NCI-H2227 (cell line): ENCODE measurements around the gene MCEMP1.

Source experiments
- DNase-seq: peaks from one replicate; lab custom pipeline; 2025; ENCODE audit not compliant: unreplicated experiment; lab: John Stamatoyannopoulos, UW

Gene MCEMP1

DNA sequence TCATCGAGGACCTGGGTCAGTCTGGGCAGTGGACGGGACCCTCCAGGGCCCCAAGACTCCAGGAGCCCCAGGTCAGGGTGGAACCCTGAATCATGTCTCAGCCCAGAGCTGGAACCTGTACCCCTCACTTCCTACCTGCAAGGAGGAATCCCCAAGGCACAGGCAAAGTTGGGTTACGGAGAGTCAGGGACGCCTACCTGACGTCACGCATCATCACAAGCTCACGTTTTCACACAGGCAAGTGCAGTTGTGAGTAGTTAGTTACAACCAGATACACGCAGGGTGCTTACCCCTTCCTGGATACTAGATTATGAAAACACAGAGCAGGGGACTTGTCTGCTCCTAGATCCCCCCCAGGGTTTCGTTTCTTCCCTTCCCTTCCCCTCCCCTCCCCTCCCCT, 6.1 kb upstream of the MCEMP1 start:
- DNase-seq = no peak

DNA sequence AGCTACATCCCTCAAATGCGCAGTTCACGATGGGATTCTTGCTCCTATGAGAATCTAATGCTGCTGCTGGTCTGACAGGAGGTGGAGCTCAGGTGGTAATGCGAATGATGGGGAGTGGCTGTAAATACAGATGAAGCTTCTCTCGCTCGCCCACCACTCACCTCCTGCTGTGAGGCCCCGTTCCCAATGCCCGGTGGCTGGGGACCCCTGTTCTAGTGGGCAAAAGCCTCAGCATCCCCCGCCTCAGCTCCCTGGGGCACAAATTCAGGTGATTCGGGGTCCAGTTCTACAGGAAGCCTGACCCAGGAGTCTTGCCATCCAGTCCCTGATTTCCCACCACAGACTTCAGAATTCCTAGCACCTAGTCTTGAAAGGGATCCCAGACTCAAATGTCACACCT, 4.4 kb upstream of the MCEMP1 start:
- DNase-seq = no peak

DNA sequence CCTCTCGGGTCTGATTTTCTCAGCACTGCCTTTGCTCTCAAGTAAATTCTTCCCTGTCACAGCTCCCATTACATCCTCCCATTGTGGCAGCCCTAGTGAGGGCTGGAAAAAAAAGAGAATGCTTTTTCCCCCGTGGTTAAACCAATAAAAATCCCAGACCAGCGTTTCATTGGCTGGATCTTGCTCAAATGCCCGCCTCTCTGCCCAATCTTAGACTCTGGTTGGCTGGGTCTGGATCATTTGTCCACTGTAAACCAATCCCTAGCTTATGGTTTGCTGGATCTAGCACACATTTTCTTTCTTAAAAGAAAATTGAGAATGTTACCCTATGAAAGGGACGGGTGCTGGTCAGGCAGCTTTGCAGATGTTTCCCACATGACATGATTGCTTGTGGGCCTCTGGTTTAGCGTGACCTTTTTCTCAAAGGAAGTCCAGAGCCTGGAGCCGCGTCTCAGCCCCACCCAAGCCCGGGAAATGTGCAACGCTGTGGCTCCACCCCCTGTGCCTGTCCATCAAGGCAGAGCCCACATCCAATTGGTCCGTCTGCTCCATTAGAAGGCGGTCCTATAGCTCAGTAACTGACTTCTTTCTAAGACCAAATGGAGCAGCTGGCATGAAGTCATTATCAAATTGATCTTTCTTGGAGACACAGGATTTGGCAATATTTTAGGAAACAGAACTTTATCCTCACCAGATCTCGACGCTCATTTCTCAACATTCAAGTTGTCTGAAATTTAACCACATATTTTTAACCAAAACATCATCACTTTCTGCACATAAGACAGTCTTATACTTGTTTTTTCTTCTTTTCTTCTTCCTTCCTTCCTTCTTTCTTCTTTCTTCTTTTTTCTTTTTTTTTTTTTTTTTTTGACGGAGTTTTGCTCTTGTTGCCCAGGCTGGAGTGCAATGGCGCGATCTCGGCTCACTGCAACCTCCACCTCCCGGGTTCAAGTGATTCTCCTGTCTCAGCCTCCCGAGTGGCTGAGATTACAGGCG, 2.6 kb upstream of the MCEMP1 start:
- DNase-seq = peak; percentile 26

DNA sequence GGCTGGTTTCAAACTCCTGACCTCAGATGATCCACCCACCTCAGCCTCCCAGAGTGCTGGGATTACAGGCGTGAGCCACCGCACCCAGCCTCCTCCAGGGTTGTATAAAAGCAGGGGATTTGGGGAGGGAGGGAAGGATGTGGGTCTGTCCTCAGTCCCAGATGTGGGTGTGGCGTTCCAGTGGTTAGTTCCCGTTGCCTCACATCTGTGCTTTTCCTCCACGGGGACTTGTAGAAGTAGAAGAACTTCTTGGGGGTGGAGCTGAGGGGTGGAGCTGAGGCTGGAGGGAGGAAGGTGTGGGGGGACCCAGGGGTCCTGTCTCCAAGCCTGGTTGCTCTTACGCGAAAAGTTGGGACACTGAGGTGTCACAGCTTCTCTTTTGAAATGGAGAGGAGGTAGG, 514 bp upstream of the MCEMP1 start:
- DNase-seq = no peak

DNA sequence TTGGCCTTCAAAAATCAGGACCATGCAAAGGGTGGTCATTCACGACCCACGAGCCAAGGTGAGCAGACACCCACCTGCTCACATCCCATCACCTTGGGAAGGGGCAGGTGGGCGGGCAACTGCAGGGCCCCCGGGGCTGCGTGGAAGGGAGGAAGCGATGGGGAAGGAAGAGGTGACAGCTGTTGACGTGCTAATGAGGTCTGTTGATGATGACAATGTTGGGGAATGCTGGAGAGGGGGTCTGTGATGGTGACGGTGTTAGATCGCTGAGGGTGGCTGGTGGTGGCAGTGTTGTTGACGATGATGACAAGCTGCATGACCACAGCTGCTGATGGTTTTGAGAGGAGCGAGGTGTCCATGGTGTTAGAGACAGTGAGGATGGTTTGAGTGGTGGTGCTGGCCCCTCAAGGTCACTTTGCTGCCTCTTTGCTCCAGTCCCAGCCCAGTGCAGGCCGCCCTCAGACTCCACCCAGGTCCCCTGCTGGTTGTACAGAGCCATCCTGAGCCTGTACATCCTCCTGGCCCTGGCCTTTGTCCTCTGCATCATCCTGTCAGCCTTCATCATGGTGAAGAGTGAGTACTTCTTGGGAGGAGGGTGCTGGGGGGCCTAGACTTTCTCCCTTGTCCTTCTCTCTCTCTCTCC, 900 bp downstream of the MCEMP1 start:
- no peak for DNase-seq

DNA sequence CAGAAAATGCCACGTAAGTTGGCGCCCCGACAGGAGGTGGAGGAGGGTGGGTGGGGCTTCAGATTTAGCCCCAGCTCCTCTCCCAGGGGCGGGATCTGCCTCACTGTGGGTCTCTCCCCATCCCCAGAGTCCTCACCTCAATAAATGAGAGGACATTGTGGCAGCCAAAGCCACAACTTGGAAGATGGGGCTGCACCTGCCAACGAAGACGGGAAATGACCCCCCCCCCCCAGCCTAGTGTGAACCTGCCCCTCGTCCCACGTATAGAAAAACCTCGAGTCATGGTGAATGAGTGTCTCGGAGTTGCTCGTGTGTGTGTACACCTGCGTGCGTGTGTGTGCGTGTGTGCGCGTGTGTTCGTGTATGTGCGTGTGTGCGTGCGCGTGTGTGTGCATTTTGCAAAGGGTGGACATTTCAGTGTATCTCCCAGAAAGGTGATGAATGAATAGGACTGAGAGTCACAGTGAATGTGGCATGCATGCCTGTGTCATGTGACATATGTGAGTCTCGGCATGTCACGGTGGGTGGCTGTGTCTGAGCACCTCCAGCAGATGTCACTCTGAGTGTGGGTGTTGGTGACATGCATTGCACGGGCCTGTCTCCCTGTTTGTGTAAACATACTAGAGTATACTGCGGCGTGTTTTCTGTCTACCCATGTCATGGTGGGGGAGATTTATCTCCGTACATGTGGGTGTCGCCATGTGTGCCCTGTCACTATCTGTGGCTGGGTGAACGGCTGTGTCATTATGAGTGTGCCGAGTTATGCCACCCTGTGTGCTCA, 2.3 kb downstream of the MCEMP1 start:
- no peak for DNase-seq

DNA sequence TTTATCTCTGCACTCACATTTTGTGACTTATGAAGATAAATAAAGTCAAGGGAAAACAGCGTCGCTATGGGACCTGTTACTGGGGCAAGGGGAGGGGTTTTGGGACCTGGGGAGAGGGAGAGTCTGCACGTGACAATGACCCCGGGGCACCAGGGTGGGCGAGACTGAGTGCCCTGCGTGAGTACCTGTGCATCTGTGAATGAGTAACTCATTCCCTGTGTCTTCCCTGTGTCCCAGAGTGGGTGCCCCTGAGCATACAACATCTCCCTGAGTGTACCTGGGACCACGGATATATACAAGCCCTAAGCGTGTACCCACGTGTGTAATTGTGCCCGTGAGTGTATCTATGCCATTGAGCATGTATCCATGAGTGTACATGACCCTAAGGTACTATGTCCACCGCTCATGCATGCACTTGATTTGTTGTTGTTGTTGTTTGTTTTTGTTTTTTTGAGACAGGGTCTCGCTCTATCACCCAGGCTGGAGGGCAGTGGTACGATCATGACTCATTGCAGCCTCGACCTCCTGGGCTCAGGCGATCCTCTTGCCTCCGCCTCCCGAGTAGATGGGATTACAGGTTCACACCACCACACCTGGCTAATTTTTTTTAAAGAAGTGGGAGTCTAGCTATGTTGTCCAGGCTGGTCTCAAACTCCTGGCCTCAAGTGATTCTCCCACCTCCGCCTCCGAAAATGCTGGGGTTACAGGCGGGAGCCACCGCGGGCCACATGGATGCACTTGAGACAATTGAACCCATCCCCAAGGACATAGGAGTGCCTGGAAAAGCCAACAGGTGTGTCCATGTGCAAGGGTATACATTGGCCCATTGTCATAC, 3.1 kb downstream of the MCEMP1 start:
- DNase-seq = no peak

DNA sequence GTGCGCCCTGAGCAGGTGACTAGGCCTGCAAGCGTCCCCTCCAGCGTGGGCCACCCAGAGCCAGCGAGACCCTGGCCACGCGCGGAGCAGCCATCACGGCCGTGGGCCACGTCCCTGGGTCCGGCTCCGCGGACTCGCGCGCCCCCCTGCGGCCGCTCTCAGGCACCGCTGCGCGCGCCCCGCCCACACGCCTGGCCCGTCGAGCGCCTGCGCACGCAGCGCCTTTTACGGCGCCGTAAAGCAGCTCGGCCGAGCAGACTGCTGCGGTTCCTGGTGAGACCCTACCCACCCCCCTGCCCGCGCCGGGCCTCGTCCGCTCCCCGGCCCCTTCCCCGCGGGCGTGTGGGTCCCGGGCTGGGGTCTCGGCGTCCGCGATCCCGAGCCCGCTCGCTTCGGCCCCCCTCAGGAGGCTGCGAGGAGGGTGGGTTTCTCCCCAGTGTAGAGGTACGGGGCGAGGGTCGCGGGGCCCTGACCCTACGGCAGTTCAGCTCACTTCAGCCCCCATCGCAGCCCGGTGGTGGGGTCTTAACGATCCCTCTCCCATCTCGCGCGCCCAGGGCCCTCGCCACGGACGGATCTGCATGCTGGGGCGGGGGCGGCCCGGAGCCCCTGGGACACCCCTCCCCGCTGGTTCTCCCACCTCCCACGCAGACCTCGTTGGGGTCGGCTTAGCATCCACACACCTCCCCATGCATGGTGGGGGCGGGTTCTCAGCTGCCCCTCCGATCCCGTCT, 3.9 kb downstream of the MCEMP1 start, which contains the start of gene TRAPPC5:
Gene TRAPPC5, plus strand, starts transcription at position 228 of the 734 bp plus-strand sequence. CDS start 1,421 bp downstream, outside the sequence.
- DNase-seq = peak; percentile 90

DNA sequence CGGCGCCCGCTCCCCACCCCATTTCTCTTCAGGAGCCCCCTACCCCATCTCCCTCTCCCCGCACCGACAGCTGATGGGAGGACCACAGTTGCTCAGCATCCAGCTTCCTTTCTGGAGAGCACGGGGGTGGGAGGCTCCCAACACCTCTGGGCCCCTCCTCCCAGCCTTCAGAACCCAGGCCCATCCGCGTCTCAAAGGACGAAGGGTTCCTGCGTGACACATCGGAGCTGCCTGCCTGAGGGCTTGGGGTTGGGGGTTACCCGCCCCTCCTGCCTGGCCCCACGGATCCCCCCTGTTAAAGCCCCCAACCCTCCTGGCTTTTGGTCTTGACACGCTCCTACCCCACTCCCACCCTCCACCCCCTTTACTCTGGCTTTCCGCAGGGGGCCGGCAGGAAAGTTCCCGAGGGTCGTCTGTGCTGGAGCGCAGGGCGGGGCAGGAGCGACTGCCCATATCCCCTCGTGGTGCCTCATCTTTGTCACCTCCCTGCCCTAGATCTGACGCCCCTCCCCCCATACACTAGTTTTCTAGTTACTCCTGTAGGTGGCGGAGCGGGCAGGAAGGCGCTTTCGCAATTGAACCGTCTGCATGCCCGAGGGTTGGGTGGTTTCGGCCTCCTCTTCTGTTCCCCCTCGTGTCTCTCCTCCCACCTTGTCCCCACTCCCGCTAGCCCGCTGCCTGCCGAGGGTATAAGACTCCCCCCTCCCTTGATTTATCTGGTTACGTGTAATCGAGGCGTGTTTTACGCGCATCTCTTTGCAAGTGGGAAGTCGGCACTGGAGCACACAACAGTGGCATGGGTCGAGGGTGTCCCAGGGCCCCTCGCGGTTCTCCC, 4.7 kb downstream of the MCEMP1 start:
- DNase-seq = peak; percentile 19

DNA sequence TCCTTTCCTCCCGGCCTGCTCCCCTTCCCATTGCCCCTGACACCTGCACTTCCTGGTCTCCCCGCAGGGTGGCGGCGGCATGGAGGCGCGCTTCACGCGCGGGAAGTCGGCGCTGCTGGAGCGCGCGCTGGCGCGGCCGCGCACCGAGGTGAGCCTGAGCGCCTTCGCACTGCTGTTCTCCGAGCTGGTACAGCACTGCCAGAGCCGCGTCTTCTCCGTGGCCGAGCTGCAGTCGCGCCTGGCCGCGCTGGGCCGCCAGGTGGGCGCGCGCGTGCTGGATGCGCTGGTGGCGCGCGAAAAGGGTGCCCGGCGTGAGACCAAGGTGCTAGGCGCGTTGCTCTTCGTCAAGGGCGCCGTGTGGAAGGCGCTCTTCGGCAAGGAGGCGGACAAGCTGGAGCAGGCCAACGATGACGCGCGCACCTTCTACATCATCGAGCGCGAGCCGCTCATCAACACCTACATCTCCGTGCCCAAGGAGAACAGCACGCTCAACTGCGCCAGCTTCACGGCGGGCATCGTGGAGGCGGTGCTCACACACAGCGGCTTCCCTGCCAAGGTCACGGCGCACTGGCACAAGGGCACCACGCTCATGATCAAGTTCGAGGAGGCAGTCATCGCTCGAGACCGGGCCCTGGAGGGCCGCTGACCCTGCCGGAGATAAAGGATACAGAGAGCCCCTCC, 5.4 kb downstream of the MCEMP1 start:
- no peak for DNase-seq

DNA sequence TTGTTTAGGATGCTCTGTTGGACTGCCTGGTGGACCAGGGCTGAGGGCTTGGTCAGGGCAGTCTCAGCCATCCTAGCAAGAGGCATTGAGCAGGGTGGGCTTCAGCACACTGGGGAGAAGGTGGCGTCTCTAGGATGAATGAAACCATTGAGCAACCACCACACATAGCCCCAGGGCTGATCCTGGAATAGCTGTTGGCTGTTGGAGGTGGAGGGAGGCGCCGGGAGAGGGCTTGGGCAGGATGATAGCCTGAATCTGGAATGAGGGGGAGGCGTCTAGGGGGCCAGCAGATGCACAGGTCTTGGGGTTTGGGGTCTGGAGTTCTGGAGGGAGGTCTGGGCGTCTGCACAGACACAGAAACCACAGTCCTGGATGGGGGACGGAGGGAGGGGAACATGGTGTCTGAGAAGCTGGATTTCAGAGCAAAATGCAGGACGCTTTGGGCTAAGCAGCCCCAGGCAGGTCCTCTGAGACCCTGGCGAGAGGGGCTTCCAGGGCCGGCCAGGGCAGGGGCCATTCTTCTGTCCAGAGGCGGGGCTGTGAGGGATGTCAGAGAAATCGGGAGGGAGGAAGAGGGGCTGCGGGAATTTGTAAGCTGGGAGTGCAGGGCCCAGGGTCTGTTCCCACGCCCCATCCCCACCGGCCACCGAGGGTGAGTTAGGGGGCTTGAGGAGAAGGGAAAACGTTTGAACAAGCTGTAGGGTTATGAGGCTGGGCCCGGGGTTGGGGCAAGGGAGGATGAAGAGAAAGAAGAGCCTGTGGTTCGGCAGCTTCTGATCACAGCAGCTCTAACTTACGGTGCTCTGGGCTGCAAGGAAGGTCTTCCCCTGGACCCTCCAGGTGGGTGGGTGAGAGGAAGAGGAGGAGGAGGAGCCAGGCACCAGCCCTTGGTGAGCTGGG, 8.9 kb downstream of the MCEMP1 start:
- no peak for DNase-seq

DNA sequence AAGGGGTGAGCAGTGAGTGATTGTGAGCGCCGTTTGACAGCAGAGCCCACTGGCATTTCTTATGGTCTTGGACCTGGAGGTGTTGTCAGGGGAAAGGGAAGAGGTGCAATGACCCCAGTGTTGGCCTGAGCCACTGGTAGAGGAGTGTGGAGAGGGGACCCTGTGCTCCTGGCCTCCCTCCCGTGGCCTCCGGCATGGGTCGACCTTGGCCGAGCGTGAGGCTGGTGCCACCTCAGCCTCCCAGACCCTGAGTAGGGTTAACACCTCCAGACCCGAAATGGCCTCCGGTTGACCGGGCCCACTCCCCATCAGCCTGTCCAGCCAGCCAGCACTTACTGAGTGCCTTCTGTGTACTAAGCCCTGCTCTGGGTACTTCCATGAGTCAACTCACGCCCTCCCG, 10.3 kb downstream of the MCEMP1 start:
- no peak for DNase-seq

DNA sequence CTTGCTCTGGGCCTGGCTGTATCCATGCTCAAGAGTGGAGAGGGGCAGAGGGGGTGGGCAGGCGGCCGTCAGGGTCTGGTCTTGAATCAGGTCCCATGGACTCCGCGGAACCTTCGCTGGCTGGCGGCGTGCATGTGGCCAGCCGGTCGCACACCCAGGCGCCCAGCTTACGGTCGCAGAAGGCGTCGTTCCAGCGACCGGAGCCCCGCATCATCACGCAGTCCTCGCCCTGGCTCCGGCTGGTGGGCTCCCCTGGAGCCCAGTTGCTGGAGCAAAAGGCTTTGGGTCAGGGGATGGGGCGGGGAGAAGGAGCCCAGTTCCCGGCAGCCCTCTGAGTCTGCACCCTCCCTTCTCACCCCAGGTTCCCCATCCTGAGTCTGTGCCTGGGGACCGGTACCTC, 12.3 kb downstream of the MCEMP1 start:
- no peak for DNase-seq

DNA sequence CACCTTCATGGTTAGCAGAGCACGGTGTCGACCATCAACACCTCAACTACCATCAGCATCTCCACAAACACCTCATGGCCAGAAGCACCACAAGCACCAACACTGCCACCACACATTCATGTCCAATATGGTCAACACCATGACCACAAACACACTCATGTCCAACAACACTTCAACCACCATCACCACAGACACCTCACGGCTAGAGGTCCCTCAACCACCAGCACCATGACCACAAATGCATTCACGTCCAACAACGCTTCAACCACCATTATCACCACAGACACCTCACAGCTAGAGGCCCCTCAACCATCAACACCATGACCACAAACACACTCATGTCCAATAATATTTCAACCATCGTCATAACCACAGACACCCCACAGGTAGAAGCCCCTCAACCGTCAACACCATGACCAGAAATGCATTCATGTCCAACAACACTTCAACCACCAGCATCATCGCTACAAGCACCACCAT, 13.9 kb downstream of the MCEMP1 start:
- DNase-seq = no peak

DNA sequence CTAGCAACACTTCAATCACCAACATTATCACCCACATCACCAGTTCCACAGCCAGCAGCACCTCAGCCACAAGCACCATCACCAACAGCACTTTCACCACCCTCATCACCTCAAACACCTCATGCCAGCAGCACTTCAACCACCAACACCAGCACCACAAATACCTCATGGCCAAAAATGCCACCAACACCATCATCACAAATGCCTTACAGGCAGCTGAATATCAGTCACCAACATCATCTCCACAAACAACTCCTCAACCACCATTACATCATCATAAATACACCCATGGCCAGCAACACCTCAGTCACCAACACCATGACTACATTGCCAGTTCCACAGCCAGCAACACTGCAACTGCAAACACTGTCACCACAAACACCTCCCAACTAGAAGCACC, 14.6 kb downstream of the MCEMP1 start:
- DNase-seq = no peak

DNA sequence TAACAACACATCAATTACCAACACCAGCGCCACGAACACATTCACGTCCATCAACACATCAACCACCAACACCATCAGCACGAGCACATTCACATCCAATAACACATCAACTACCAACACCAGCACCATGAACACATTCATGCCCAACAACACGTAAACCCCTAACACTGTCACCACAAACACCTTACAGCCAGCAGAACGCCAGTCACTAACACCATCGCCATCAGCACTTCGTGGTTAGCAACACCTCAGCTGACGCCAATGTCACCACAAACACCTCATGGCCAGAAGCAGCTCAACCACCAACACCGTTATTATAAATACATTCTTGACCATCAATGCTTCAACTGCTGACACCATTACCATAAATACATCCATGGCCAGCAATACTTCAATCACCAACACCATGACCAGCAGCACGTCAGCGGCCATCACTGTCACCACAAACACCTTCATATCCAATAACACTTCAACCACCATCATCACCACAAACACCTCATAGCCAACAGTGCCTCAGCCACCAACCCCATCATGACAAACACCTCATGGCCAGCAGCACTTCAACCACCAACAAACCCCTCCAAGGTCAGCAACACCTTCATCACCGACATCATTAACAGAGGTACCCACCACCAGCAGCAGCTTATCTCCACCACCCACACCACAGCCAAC, 15.7 kb downstream of the MCEMP1 start:
- DNase-seq = no peak

DNA sequence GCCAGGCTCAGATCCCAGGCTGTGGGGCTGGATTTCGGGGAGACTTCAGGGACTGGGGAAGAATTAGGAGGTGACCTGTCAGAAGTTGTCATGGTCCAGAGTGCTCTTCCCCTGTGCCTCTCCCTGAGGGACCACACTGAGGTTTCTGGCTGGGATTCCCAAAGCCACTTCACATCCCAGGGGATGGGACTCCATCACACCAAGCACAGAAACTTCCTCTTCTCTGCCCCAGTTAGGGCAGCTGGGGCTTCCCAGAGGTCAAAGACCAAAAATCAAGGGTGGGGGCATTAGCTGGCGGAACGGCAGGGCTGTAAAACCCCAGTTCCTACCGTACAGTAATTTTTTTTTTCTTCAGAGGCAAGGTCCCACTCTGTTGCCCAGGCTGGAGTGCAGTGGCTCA, 17.6 kb downstream of the MCEMP1 start:
- DNase-seq = no peak
